NCI-H446 treated with DMSO at 0.1 percent for 48 hours (cell line): Measurements from ENCODE around the gene DPYD.
A peak's percentile ranks its signal among the peaks of the same experiment; 100 is the strongest.

Experiments used
- DNase-seq: peaks from one replicate; lab custom pipeline; 2025; lab: John Stamatoyannopoulos, UW

DPYD gene

GRCh38 chr1:97920832-97921571 lies at the start of gene DPYD:
Gene DPYD (minus strand): TSS chr1:97921034. CDS start chr1:97920922, 112 bp downstream.
- peak; percentile 94 for DNase-seq

GRCh38 chr1:97960470-97960869 lies 39.6 kb upstream of the DPYD start:
- DNase-seq = no peak

GRCh38 chr1:97947695-97948094 lies 26.9 kb upstream of the DPYD start:
- no peak for DNase-seq

DNA sequence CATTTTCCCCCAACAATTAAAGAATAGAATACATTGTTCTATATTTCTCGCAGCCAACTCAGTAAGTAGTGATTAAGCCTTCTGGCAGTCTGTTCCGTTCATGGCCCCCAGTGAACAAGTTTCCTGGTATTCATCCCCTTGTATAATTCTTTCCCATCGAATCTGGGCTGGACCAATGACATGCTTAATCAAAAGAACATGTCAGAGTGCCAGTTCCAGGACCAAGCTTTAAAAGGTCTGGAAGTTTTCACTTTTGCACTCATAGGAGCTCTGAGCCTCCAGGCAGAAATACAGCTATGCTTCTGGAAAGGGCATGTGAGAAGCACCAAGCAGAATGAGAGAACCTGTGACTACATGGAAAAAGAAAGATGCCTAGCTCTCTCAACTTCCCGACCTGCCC lies 22.5 kb upstream of the DPYD start:
- DNase-seq = no peak

DNA sequence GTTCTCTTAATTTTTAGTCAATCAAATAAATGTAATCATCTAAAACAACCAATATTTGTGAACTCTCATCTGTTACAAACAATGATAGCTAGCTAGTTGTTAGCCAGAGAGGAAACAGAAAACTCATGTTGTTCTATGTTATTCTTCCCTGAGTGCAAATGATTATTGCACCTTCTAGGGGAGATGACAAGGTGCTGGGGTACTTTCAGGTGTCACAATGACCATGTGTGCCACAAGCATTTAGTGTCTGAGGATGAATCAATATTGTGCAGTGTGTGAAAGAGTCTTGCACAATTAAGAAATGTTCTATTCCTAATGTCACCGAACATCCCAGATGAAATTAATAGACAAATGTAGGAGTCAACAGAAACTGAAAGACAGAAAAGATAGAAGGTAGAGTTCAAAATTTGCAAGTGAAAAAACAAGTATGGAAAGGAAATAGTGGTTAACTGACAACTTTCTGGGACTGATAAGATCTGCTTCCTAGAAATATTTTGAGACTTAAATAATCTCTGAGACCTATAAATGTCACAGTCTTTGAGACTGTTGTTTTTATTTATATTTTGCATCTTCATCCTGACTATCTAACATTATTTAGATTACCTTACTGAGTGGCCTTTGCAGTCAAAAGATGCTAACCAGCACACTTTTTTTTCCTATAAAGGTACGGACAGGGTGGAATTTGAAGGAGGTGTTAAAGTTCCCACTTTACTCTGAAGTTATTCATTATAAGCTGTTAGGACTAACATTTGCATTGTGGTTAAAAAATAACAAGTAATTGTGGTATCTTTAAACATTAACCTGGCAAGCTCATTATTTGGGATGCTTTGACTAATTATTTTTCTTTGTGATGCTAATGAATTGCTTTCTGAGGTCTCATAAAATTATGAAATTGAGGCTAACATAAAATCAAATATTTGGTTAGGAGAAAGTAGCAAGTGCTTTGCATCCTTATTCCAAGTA lies 21.6 kb upstream of the DPYD start:
- no peak for DNase-seq

- DNase-seq = no peak
Measured at GRCh38 chr1:97938285-97938642, 17.4 kb upstream of the DPYD start.

DNA sequence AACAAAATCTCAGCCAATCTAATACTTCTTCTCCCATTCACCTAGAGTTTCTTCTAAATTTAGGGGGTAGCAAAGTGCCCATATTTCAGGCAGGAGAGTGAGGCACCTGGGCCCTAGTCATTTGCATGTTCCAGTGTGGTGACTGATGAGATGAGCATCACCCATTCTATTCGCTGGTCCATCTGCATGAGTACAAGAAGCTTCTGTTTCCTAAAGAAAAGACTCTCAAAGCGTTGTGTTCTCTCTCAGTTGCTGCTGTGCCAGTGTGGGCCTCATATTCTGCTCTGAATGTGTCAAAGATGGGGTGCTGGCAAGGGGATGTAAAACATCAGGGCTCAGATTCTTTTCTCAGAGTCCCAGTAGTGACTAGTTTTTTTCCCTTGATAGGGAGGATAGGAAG lies 16.1 kb upstream of the DPYD start:
- DNase-seq = no peak

- DNase-seq = no peak
Measured at GRCh38 chr1:97934491-97934890, 13.7 kb upstream of the DPYD start.

GRCh38 chr1:97929874-97930851 lies 9.3 kb upstream of the DPYD start:
- DNase-seq = peak; percentile 94

DNA sequence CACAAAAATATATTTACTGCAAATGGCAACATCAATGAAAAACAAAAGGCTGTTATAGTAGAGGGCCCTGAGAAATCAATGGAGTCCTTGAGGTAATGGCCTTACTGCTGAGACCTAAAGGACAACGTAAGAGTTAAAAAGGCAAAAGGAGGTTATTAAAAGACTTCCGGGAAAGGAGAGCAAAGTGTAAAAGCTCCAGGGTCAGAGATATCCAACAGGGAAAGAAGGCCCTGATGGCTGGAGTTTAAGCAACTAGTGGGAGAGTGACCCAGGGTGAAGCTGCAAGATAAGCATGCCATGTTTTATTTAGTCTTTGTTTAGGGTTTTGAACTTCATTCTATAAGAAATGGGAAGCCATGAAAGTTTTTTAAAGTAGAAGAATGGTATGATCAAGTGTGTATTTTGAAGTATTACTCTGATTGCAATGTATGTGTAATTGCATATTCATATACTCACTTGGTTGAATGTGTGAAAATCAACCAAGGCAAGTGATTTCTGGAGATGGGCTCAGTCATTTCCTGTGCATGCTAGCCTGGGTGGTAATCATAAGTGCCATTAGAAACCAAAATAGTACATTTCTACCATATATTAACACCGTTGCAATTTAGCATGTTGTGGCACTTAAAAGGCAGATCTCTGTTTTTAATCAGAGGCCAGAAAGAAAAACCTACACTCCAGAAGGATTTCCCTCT lies 5.3 kb upstream of the DPYD start:
- DNase-seq = no peak

DNA sequence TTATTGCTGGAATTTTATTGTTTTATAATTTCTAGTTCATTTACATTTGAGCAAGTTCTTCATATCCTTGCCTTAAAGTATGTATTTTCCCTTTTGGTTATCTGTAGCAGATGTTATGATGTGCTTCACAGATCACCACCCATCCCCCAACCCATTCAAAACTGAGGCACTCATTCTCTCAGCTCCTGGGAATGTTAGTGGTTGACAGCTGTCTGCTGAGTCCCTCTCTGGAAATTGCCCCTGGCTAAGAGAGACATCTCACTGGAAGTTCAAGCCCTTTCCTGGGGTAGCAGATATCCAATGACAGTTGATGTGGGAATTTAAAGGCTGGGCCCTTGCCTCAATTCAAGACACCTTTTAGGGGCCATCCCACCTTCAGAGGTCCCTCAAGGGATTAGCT lies 4.3 kb upstream of the DPYD start:
- no peak for DNase-seq

DNA sequence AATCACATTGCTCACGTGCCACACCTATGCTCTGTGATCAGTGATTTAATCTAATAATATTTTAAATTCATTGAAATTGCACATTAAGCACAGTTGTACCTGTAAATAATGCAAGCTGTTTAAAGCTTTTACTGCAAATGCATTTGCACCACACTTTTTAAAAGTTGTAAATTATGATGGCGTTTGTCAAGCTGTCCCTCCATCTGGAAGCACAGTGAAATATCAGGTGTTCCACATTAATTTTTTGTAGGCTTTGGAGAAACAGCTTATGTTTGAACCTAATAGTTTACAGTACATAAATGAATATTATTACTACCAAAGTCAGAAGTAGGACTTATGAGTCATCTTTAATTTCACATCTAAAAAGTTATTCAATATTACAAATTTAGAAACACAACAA lies 3.0 kb upstream of the DPYD start:
- DNase-seq = no peak

DNA sequence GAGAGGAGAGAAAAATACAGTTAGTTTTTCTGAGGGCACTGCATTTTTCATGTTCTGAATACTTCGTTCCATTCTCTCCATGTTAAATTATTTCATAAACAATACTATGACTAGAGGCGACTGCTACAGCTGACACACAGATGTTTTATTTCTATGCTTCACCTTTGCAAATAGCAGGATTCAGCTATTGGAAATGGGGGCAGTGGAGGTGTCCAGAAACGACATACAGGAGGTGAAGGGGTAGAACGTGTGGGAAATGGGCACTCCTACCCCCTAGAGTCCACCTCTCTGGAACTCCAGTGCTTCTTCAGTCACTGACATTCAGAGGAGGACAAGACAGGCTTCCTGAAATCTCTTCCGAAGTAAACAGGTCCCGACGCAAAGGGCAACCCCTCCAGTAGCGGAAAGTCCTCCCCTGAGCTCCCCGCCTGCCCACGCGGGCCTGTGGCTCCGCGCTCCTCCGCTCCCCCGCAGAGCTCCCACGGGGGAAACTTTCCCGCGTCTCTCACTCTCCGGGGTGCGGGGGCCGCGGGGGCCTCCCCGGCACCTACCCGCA lies 480 bp downstream of the DPYD start:
- no peak for DNase-seq

GRCh38 chr1:97919585-97920261 lies 1.1 kb downstream of the DPYD start:
- DNase-seq = no peak

- no peak for DNase-seq
Measured at GRCh38 chr1:97918961-97919360, 1.9 kb downstream of the DPYD start.

GRCh38 chr1:97913506-97914139 lies 7.2 kb downstream of the DPYD start:
- no peak for DNase-seq

- DNase-seq = no peak
Measured at GRCh38 chr1:97911266-97912215, 9.3 kb downstream of the DPYD start.

DNA sequence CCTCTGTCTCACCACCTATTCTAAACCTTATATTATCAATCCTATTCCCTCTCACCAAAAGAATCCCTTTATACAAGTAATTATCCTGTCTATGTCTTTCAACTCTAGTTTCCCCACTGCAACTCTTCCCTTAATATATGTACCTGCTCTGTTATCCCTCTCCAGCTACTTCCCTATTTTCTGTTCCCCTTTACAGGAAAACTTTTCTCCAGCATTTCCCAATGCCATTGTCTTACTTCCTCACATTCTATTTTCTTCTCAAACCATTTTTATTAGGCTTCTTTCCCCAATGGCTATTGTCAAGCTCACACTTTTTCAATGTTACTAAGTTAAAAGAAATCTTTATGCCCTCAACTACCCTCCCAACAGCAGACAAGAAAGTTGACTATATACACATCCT lies 11.6 kb downstream of the DPYD start:
- DNase-seq = no peak

GRCh38 chr1:97907886-97908285 lies 12.9 kb downstream of the DPYD start:
- DNase-seq = no peak
